HFFc6 (cell line): ENCODE data around the gene TNS3. TPM values are rescaled to one million over a fixed set of nuclear protein-coding genes. Genes with fewer than 3 reads are reported as not detected.

Experiments
- DNase-seq: peaks from one replicate; pipeline ENCODE4 v3.0.0-alpha.2; 2018
- H3K27ac Mint-ChIP-seq: 2 replicates; pipeline ENCODE4 v1.8.0; 2020; ENCODE audit warnings: mild to moderate bottlenecking, mixed read lengths
- H3K27me3 Mint-ChIP-seq: 2 replicates; pipeline ENCODE4 v1.8.0; 2021; ENCODE audit warnings: mild to moderate bottlenecking, moderate library complexity, mixed read lengths; ENCODE audit not compliant: insufficient read depth
- H3K36me3 Mint-ChIP-seq: 2 replicates; pipeline ENCODE4 v1.8.0; 2021; ENCODE audit warnings: low read depth, mixed read lengths
- H3K4me1 Mint-ChIP-seq: 2 replicates; pipeline ENCODE4 v1.8.0; 2020; ENCODE audit warnings: low read depth, mixed read lengths
- H3K4me3 Mint-ChIP-seq: 2 replicates; pipeline ENCODE4 v1.8.0; 2020; ENCODE audit warnings: mild to moderate bottlenecking, moderate library complexity, mixed read lengths
- H3K9me3 Mint-ChIP-seq: 2 replicates; pipeline ENCODE4 v1.8.0; 2020; ENCODE audit warnings: mild to moderate bottlenecking, mixed read lengths
- total RNA-seq, 6 experiments: library from RNA; stranded (reverse); fragmentation: NEBNext Ultra II Directional; extraction: Animal tissue kit (Norgen Biotek cat#: 25700); gene quantifications; 2 replicates in 1 of 6; 3 replicates in 5 of 6; pipeline ENCODE4 v1.2.3, GENCODE V29; 2021
- TF ChIP-seq, protein P1 (sequence below): fragments of 200-600 bp; sonication (generic); IDR thresholded peaks from 2 replicates; pipeline ENCODE4 v1.5.0; 2021; ENCODE audit warnings: antibody characterized with exemption, mild to moderate bottlenecking

Gene TNS3
- total RNA-seq, 6 experiments from 2014 or later: 50.8 to 77.0 (median 67.8) TPM

DNA sequence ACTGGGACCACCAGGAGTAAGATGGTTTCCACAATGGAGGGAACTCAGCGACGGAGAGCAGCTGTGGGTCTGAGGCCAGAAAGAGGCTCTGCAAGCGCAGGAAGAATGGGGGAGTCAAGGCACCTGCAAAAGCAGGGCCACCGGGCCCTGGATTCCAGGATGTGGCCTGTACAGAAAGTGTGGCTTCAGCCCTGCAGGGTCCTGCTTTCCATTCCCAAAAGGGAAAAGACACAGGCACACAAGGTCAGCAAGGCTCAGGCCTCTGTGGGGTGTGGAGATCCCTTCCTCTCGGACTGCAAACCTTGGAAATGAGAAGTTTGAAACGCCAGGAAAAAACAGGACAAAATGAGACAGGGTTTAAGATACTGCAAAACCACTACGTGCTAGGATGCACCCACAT is 232.5 kb downstream of the TNS3 start:
- Mint-ChIP-seq H3K36me3 (no peaks in the 10 kb centered on the region; the same call in 1 of the 2 replicates), H3K4me3 (no peak overlapping the region), H3K9me3 (no peaks in the 10 kb centered on the region), H3K4me1 (no peaks in the 10 kb centered on the region), H3K27ac (no peak overlapping the region), H3K27me3 (no peaks in the 10 kb centered on the region; the same call in 1 of the 2 replicates)
- TF ChIP-seq, protein P1, sequence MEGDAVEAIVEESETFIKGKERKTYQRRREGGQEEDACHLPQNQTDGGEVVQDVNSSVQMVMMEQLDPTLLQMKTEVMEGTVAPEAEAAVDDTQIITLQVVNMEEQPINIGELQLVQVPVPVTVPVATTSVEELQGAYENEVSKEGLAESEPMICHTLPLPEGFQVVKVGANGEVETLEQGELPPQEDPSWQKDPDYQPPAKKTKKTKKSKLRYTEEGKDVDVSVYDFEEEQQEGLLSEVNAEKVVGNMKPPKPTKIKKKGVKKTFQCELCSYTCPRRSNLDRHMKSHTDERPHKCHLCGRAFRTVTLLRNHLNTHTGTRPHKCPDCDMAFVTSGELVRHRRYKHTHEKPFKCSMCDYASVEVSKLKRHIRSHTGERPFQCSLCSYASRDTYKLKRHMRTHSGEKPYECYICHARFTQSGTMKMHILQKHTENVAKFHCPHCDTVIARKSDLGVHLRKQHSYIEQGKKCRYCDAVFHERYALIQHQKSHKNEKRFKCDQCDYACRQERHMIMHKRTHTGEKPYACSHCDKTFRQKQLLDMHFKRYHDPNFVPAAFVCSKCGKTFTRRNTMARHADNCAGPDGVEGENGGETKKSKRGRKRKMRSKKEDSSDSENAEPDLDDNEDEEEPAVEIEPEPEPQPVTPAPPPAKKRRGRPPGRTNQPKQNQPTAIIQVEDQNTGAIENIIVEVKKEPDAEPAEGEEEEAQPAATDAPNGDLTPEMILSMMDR: no peak
- DNase-seq: no peak

GRCh38 chr7:47347816-47348385 is 234.0 kb downstream of the TNS3 start:
- Mint-ChIP-seq H3K9me3 (no peaks in the 10 kb centered on the region), H3K27ac (no peak overlapping the region)

DNA sequence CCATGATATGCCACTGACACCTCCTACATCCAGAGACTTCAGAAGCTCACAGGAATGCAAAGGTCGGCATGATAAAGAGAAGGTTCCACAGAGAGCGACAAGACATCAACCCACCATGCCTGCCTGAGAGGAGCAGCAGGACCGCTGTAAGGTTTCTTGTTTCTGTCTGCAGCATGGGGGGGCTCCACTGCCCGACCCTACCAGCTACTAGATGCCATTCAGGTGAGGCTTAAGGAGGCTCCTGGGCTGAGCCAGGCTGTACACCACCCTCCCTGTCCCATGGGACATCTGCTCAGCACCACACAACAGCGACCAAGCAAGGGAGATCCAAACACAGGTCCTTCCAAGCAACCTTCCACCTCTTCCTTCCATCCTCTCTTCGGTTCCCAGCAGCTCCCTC is 234.6 kb downstream of the TNS3 start:
- no peaks in the 10 kb centered on the region for H3K4me1 Mint-ChIP-seq
- no peak for DNase-seq
- H3K27me3 Mint-ChIP-seq: no peaks in the 10 kb centered on the region; the same call in 1 of the 2 replicates
- H3K36me3 Mint-ChIP-seq: no peaks in the 10 kb centered on the region; the same call in 1 of the 2 replicates
- no peaks in the 10 kb centered on the region for H3K9me3 Mint-ChIP-seq
- H3K4me3 Mint-ChIP-seq: no peak overlapping the region
- TF ChIP-seq, protein P1: no peak
- no peak overlapping the region for H3K27ac Mint-ChIP-seq

More at GRCh38 chr7:47347816-47348385, 234.0 kb downstream of the TNS3 start:
- H3K27me3 Mint-ChIP-seq: no peaks in the 10 kb centered on the region; the same call in 1 of the 2 replicates
- no peaks in the 10 kb centered on the region; the same call in 1 of the 2 replicates for H3K36me3 Mint-ChIP-seq
- no peak overlapping the region for H3K4me3 Mint-ChIP-seq
- TF ChIP-seq, protein P1: no peak
- H3K4me1 Mint-ChIP-seq: no peaks in the 10 kb centered on the region
- no peak for DNase-seq

DNA sequence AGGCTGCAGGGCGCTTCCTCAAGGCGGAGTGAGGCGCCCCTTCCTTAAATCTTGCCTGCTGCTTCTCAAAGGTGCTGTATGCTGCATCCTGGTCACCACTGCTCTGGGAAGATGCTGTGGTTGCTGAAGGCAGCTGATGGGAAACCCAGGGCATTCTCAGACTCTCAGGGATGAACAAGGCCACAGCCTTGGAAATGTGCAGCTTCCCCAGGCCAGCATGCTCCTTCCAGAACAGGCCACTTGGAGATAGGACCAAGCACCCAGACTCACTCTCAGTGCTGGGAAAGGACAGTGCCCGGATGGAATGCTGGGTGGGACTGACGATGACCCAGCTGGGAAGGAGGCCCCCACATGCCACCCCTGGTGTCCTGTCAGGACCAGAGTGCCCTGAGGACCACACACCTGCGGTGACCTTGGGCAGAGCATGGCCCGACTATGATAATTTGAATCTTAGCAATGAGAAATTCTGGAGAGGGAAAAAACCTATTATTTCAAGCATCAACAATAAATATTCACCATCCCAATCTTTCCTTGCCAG is 235.5 kb downstream of the TNS3 start:
- H3K36me3 Mint-ChIP-seq: no peaks in the 10 kb centered on the region; the same call in 1 of the 2 replicates
- no peaks in the 10 kb centered on the region for H3K4me1 Mint-ChIP-seq
- TF ChIP-seq, protein P1: no peak
- H3K27ac Mint-ChIP-seq: no peak overlapping the region
- no peaks in the 10 kb centered on the region for H3K9me3 Mint-ChIP-seq
- no peaks in the 10 kb centered on the region; the same call in 1 of the 2 replicates for H3K27me3 Mint-ChIP-seq
- DNase-seq: no peak
- H3K4me3 Mint-ChIP-seq: no peak overlapping the region

- no peak for DNase-seq
- Mint-ChIP-seq H3K9me3 (no peaks in the 10 kb centered on the region), H3K36me3 (peaks cover under 1% of the 10 kb centered on the region; the same call in 1 of the 2 replicates), H3K27me3 (no peaks in the 10 kb centered on the region; the same call in 1 of the 2 replicates), H3K4me3 (no peak overlapping the region), H3K4me1 (no peaks in the 10 kb centered on the region), H3K27ac (no peak overlapping the region)
- TF ChIP-seq, protein P1: no peak
These were observed 236.0 kb downstream of the TNS3 start for GRCh38 chr7:47345857-47346298.
